ENCODE results near the gene RPL6. TPM values are rescaled to one million over a fixed set of nuclear protein-coding genes. Genes with fewer than 3 reads are reported as not detected.
A peak's percentile ranks its signal among the peaks of the same experiment; 100 is the strongest.
"Not testable (repeated sequence)": the region's sequence is repeated elsewhere in the genome, so short reads cannot be mapped to it uniquely, and the experiment has no call there.

Gene RPL6
- 100 to 1,000 TPM; 540 to 983 (median 822) TPM for total RNA-seq

DNA sequence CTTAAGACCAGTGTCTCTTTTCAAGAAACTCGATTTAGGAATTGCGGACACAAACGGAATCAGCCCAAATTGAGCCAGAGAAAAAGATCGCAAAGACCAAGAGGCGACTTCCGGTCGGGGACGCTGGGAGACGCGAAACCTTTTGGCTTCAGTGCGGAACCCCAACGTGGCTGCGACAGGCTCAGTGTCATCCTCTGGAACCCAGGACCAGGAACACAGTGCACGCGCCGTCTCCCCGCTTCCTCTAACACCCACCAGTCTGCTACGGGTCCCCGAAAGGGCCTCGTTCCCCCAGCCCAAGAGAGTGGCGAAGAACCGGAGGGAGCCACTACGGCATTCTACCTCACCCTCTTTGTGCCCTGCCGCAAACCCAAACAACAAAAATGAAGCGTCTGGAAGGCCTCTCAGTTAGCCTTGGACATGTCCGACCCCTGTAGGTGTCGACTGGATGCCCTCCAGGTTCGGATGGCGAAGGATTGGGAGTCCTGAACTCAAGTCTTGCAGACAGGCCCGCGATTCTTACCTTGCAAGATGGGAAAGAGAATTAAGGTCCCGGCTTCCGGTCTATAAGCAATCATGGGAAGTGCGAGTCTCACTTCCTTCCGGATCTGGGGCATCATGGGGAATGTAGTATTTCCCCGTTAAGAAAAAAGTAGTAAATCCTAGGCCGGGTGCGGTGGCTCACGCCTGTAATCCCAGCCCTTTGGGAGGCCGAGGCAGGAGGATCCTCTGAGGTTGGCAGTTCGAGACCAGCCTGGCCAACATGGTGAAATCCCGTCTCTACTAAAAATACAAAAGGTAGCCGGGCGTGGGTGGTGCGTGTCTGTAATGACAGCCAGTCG, at the start of gene RPL6:
Gene RPL6 (minus strand): TSS at position 542 of the 842 bp plus-strand sequence. CDS start 949 bp downstream, outside the sequence.
- peak; percentile 59 to 85 for DNase-seq

GRCh38 chr12:112458751-112459150, 49.3 kb upstream of the RPL6 start:
- Histone ChIP-seq H3K27me3 (no peaks in the 10 kb centered on the region), H3K4me3 (no peak overlapping the region), H3K9me3 (no peaks in the 10 kb centered on the region), H3K27ac (no peak overlapping the region), H3K36me3 (peaks cover 6 to 59% (median 49%) of the 10 kb centered on the region in 4 donors), H3K4me1 (no peaks in the 10 kb centered on the region)
- TF ChIP-seq POLR2A (IDR thresholded peaks at IDR 0.05), result no peak
- no peak for TF ChIP-seq CTCF (IDR thresholded peaks at IDR 0.05)
- TF ChIP-seq POLR2AphosphoS5 (IDR thresholded peaks at IDR 0.05), result no peak
- no peak for TF ChIP-seq EP300 (IDR thresholded peaks at IDR 0.05)
- no peak for ATAC-seq (ENCODE audit: low FRiP score in 2 of 2)
- WGBS, 2 donors, result 99% methylated on average over 5 of the region's 5 CpGs
- no peak for DNase-seq

More for the DNA sequence above, at the start of gene RPL6:
- H3K4me1 ChIP-seq, result peaks cover 19 to 33% (median 20%) of the 10 kb centered on the region in 4 donors
- no peaks in the 10 kb centered on the region for H3K9me3 ChIP-seq
- TF ChIP-seq EP300 (IDR thresholded peaks at IDR 0.05) (no peak), POLR2A (IDR thresholded peaks at IDR 0.05) (peak in 3 of 4 donors; percentile 67 to 86 (median 79)), CTCF (IDR thresholded peaks at IDR 0.05) (no peak), POLR2AphosphoS5 (IDR thresholded peaks at IDR 0.05) (peak; percentile 87 to 92)
- ATAC-seq (ENCODE audit: low FRiP score in 2 of 2), result peak; percentile 93 to 97
- peaks cover 33 to 40% (median 36%) of the 10 kb centered on the region in 4 donors for H3K36me3 ChIP-seq
- WGBS, 2 donors, result 11 to 15% methylated on average over 32 to 44 of the region's 46 CpGs
- peak within 1 kb of the TSS; percentile 87 to 94 (median 90) for H3K27ac ChIP-seq
- peak within 1 kb of the TSS; percentile 46 to 81 (median 67) for H3K4me3 ChIP-seq
- H3K27me3 ChIP-seq, result no peaks in the 10 kb centered on the region

GRCh38 chr12:112458330-112458729, 48.9 kb upstream of the RPL6 start:
- DNase-seq (no peak), ATAC-seq (ENCODE audit: low FRiP score in 2 of 2) (no peak)
- Histone ChIP-seq H3K27me3 (no peaks in the 10 kb centered on the region), H3K36me3 (peaks cover 10 to 63% (median 52%) of the 10 kb centered on the region in 4 donors), H3K4me3 (no peak overlapping the region), H3K9me3 (no peaks in the 10 kb centered on the region), H3K27ac (no peak overlapping the region), H3K4me1 (no peaks in the 10 kb centered on the region)
- TF ChIP-seq EP300 (IDR thresholded peaks at IDR 0.05) (no peak), POLR2A (IDR thresholded peaks at IDR 0.05) (no peak), CTCF (IDR thresholded peaks at IDR 0.05) (no peak), POLR2AphosphoS5 (IDR thresholded peaks at IDR 0.05) (no peak)
- WGBS, 2 donors, result 93 to 98% methylated on average over 4 of the region's 4 CpGs

DNA sequence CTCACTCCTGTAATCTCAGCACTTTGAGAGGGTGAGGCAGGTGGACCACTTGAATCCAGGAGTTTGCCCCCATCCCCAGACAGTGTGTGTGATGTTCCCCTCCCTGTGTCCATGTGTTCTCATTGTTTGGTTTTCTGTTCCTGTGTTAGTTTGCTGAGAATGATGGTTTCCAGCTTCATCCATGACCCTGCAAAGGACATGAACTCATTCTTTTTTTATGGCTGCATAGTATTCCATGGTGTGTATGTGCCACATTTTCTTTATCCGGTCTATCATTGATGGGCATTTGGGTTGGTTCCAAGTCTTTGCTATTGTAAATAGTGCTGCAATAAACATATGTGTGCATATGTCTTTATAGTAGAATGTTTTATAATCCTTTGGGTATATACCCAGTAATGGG, 47.7 kb upstream of the RPL6 start:
- H3K36me3 ChIP-seq, result peaks cover 10 to 75% (median 58%) of the 10 kb centered on the region in 4 donors
- not testable (repeated sequence) for DNase-seq; H3K4me1 ChIP-seq; H3K9me3 ChIP-seq; H3K4me3 ChIP-seq; H3K27me3 ChIP-seq; ATAC-seq (ENCODE audit: low FRiP score in 2 of 2); H3K27ac ChIP-seq
- 100% methylated on average over 1 of the region's 1 CpG for WGBS, 2 donors

- TF ChIP-seq EP300 (IDR thresholded peaks at IDR 0.05) (no peak), POLR2AphosphoS5 (IDR thresholded peaks at IDR 0.05) (no peak)
- 94 to 96% methylated on average over 7 of the region's 7 CpGs for WGBS, 2 donors
- no peaks in the 10 kb centered on the region for H3K27me3 ChIP-seq
- DNase-seq (no peak), ATAC-seq (ENCODE audit: low FRiP score in 2 of 2) (no peak)
- no peak overlapping the region for H3K27ac ChIP-seq
- no peaks in the 10 kb centered on the region for H3K9me3 ChIP-seq
- H3K4me1 ChIP-seq, result no peaks in the 10 kb centered on the region
- H3K4me3 ChIP-seq, result no peak overlapping the region
- peaks cover 10 to 86% (median 61%) of the 10 kb centered on the region in 4 donors for H3K36me3 ChIP-seq
Measured at GRCh38 chr12:112456029-112456428, 46.6 kb upstream of the RPL6 start.
